ENCODE results near the gene SRP19. TPM values are rescaled to one million over a fixed set of nuclear protein-coding genes. Genes with fewer than 3 reads are reported as not detected.

Gene SRP19
- total and polyA plus RNA-seq, 12 donors: 19.4 to 80.1 (median 26.9) TPM

DNA sequence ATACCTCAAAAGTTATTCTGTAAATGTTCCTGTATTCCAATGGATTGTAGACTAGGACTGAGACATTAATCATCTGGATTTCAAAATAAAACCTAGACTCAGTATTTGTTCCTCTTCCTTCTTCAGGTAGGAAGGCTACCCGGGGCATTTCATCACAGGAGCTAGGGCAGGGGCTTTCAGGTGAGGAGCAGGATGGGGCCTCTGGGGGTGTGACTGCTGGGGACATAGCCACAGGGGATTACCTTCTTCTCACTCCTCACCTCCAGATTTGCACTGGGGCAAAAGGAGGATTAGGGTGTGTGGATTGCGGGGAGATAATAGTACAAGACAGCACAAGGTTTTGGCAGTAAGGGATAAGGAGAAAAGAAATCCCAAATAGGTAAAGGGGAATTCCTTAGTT lies 37.9 kb upstream of the SRP19 start:
- no peak overlapping the region for H3K4me3 ChIP-seq
- WGBS, 2 donors: 85 to 90% methylated on average over 2 of the region's 2 CpGs
- H3K27ac ChIP-seq: no peak overlapping the region
- peaks cover 0 to 98% (median 22%) of the 10 kb centered on the region in 9 donors for H3K36me3 ChIP-seq
- ATAC-seq (no peak), DNase-seq (no peak)
- H3K27me3 ChIP-seq: no peaks in the 10 kb centered on the region
- no peaks in the 10 kb centered on the region for H3K4me1 ChIP-seq
- intact Hi-C loops (cut with DNase I): no loop called here
- TF ChIP-seq CTCF (IDR thresholded peaks at IDR 0.05): no peak
- H3K9me3 ChIP-seq: no peaks in the 10 kb centered on the region

DNA sequence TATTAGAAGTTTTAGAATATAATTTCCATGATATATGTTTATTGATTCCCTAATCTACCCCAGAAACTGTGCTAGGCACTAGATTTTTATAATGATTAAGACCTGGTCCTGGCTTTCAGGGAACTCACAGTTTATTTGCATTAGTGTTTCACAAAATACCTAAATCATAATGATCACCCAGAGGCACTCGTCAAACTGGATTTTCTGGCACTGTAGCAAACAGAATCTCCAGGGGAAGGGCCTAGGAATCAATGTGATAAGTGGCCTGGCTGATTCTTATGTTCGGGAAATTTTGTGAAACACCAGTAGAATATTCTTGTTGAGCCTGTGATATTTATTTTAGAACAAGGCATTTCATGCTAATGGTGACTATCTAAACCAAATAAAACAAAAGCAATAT lies 37.4 kb upstream of the SRP19 start:
- intact Hi-C loops (cut with DNase I): no loop called here
- Histone ChIP-seq H3K27me3 (no peaks in the 10 kb centered on the region), H3K9me3 (no peaks in the 10 kb centered on the region), H3K27ac (no peak overlapping the region), H3K4me3 (no peak overlapping the region), H3K4me1 (no peaks in the 10 kb centered on the region), H3K36me3 (peaks cover 0 to 99% (median 26%) of the 10 kb centered on the region in 9 donors)
- no peak for TF ChIP-seq CTCF (IDR thresholded peaks at IDR 0.05)
- ATAC-seq (no peak), DNase-seq (no peak)
- WGBS, 2 donors: 94 to 95% methylated on average over 2 of the region's 2 CpGs

GRCh38 chr5:112824197-112824596 lies 36.9 kb upstream of the SRP19 start:
- ATAC-seq: no peak
- intact Hi-C loops (cut with DNase I): no loop called here
- H3K4me1 ChIP-seq: no peaks in the 10 kb centered on the region
- DNase-seq: no peak
- H3K4me3 ChIP-seq: no peak overlapping the region
- no peak overlapping the region for H3K27ac ChIP-seq
- H3K27me3 ChIP-seq: no peaks in the 10 kb centered on the region
- peaks cover 0 to 99% (median 30%) of the 10 kb centered on the region in 9 donors for H3K36me3 ChIP-seq
- H3K9me3 ChIP-seq: no peaks in the 10 kb centered on the region
- TF ChIP-seq CTCF (IDR thresholded peaks at IDR 0.05): no peak

GRCh38 chr5:112830378-112830777 lies 30.7 kb upstream of the SRP19 start:
- no peak for TF ChIP-seq CTCF (IDR thresholded peaks at IDR 0.05)
- Histone ChIP-seq H3K9me3 (no peaks in the 10 kb centered on the region), H3K27ac (no peak overlapping the region), H3K27me3 (no peaks in the 10 kb centered on the region), H3K4me1 (no peaks in the 10 kb centered on the region), H3K36me3 (peaks cover 0 to 98% (median 41%) of the 10 kb centered on the region in 9 donors), H3K4me3 (no peak overlapping the region)
- intact Hi-C loops (cut with DNase I): no loop called here
- ATAC-seq (no peak), DNase-seq (no peak)
- 97 to 98% methylated on average over 2 of the region's 2 CpGs for WGBS, 2 donors

DNA sequence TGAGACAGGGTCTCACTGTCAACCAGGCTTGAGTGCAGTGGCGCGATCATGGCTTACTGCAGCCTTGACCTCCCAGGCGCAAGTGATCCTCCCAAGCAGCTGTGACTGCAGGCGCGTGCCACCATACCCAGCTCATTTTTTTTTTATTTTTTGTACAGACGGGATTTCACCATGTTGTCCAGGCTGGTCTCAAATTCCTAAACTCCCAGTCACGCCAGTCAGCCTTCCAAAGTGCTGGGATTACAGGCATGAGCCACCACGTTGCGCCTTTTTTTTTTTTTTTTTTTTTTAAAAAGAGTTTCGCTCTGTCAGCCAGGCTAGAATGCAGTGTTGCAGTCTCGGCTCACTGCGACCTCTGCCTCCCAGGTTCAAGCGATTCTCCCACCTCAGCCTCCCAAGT lies 27.1 kb upstream of the SRP19 start:
- intact Hi-C loops (cut with DNase I): no loop called here
- H3K27me3 ChIP-seq: no peaks in the 10 kb centered on the region
- H3K27ac ChIP-seq: no peak overlapping the region
- peaks cover 0 to 97% (median 41%) of the 10 kb centered on the region in 9 donors for H3K36me3 ChIP-seq
- no peaks in the 10 kb centered on the region for H3K4me1 ChIP-seq
- TF ChIP-seq CTCF (IDR thresholded peaks at IDR 0.05): no peak
- DNase-seq: no peak
- H3K4me3 ChIP-seq: no peak overlapping the region
- H3K9me3 ChIP-seq: no peaks in the 10 kb centered on the region
- 98 to 99% methylated on average over 13 of the region's 13 CpGs for WGBS, 2 donors
- ATAC-seq: no peak

All from heart right ventricle (tissue), 16 donors.